ENCODE results near the gene NAA25.

DNA sequence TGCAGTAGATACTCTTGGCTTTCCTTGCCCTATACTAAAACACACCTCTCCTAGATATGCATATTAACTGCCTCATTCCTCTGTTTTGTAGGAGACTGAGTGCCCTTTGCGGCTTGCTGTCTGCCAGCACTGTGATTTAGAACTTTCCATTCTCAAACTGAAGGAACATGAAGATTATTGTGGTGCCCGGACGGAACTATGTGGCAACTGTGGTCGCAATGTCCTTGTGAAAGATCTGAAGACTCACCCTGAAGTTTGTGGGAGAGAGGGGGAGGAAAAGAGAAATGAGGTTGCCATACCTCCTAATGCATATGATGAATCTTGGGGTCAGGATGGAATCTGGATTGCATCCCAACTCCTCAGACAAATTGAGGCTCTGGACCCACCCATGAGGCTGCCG is 32.1 kb upstream of the NAA25 start:
- TF ChIP-seq POLR2A (IDR thresholded peaks at IDR 0.05) (no peak), CTCF (IDR thresholded peaks at IDR 0.05) (no peak)
